ENCODE results near the gene PALLD. TPM values are rescaled to one million over a fixed set of nuclear protein-coding genes. Genes with fewer than 3 reads are reported as not detected.

The PALLD gene
- total RNA-seq, 4 donors from 2014 or later: 93.3 to 214 (median 174) TPM

GRCh38 chr4:168784786-168785461, 288.1 kb downstream of the PALLD start:
- H3K27ac ChIP-seq: peak overlapping the region in 1 of 4 donors; percentile 25
- no peak overlapping the region for H3K4me3 ChIP-seq
- no peaks in the 10 kb centered on the region for H3K27me3 ChIP-seq
- H3K36me3 ChIP-seq: no peaks in the 10 kb centered on the region
- 49 to 55% methylated on average over 10 of the region's 10 CpGs for WGBS, 2 donors
- TF ChIP-seq EP300 (IDR thresholded peaks at IDR 0.05) (no peak), CTCF (IDR thresholded peaks at IDR 0.05) (no peak), POLR2A (IDR thresholded peaks at IDR 0.05) (no peak)
- DNase-seq (ENCODE audit: low spot score in 2 of 2): no peak
- H3K4me1 ChIP-seq: peaks cover 0 to 14% (median 0%) of the 10 kb centered on the region in 4 donors
- no peaks in the 10 kb centered on the region for H3K9me3 ChIP-seq

- Histone ChIP-seq H3K27me3 (no peaks in the 10 kb centered on the region), H3K4me1 (peaks cover 0 to 14% (median 0%) of the 10 kb centered on the region in 4 donors), H3K4me3 (no peak overlapping the region), H3K36me3 (no peaks in the 10 kb centered on the region), H3K9me3 (no peaks in the 10 kb centered on the region), H3K27ac (no peak overlapping the region)
- no peak for DNase-seq (ENCODE audit: low spot score in 2 of 2)
- 92 to 93% methylated on average over 1 of the region's 1 CpG for WGBS, 2 donors
- TF ChIP-seq POLR2A (IDR thresholded peaks at IDR 0.05) (no peak), CTCF (IDR thresholded peaks at IDR 0.05) (no peak), EP300 (IDR thresholded peaks at IDR 0.05) (no peak)
Observed at GRCh38 chr4:168787334-168787733, 290.5 kb downstream of the PALLD start.

- H3K4me3 ChIP-seq: no peak overlapping the region
- 74 to 79% methylated on average over 10 of the region's 10 CpGs for WGBS, 2 donors
- H3K27ac ChIP-seq: no peak overlapping the region
- no peaks in the 10 kb centered on the region for H3K27me3 ChIP-seq
- no peak for DNase-seq (ENCODE audit: low spot score in 2 of 2)
- H3K36me3 ChIP-seq: no peaks in the 10 kb centered on the region
- H3K4me1 ChIP-seq: peaks cover 0 to 14% (median 0%) of the 10 kb centered on the region in 4 donors
- no peaks in the 10 kb centered on the region for H3K9me3 ChIP-seq
- TF ChIP-seq CTCF (IDR thresholded peaks at IDR 0.05): no peak
- no peak for TF ChIP-seq EP300 (IDR thresholded peaks at IDR 0.05)
- no peak for TF ChIP-seq POLR2A (IDR thresholded peaks at IDR 0.05)
Observed at GRCh38 chr4:168787801-168788595, 291.1 kb downstream of the PALLD start.

GRCh38 chr4:168790898-168791297, 294.0 kb downstream of the PALLD start:
- Histone ChIP-seq H3K9me3 (no peaks in the 10 kb centered on the region), H3K27ac (no peak overlapping the region), H3K36me3 (no peaks in the 10 kb centered on the region), H3K4me1 (peaks cover 0 to 3% (median 0%) of the 10 kb centered on the region in 4 donors), H3K4me3 (no peak overlapping the region), H3K27me3 (no peaks in the 10 kb centered on the region)
- no peak for DNase-seq (ENCODE audit: low spot score in 2 of 2)
- TF ChIP-seq EP300 (IDR thresholded peaks at IDR 0.05) (no peak), CTCF (IDR thresholded peaks at IDR 0.05) (no peak), POLR2A (IDR thresholded peaks at IDR 0.05) (no peak)

GRCh38 chr4:168791376-168791775, 294.5 kb downstream of the PALLD start:
- WGBS, 2 donors: 93 to 95% methylated on average over 5 of the region's 5 CpGs
- no peak overlapping the region for H3K4me3 ChIP-seq
- peaks cover 0 to 4% (median 0%) of the 10 kb centered on the region in 4 donors for H3K4me1 ChIP-seq
- H3K9me3 ChIP-seq: no peaks in the 10 kb centered on the region
- TF ChIP-seq POLR2A (IDR thresholded peaks at IDR 0.05) (no peak), CTCF (IDR thresholded peaks at IDR 0.05) (no peak), EP300 (IDR thresholded peaks at IDR 0.05) (no peak)
- no peaks in the 10 kb centered on the region for H3K27me3 ChIP-seq
- H3K27ac ChIP-seq: no peak overlapping the region
- no peaks in the 10 kb centered on the region for H3K36me3 ChIP-seq
- DNase-seq (ENCODE audit: low spot score in 2 of 2): no peak
